SU-DHL-6 (cell line): ENCODE data around the gene IL17RE.

Experiments
- H2AFZ ChIP-seq: fragments of 200-600 bp; sonication (generic); 2 replicates; pipeline ENCODE4 v1.6.1; 2014; ENCODE audit warnings: low read depth, mild to moderate bottlenecking, moderate library complexity, mixed read lengths, antibody characterized with exemption, low read length; ENCODE audit not compliant: severe bottlenecking
- H3F3A ChIP-seq: fragments of 200-600 bp; shearing (Covaris generic); 2 replicates; pipeline ENCODE4 v1.6.0; 2016; ENCODE audit warnings: antibody characterized with exemption, mild to moderate bottlenecking; ENCODE audit not compliant: insufficient read depth
- H3K27ac ChIP-seq: fragments of 200-600 bp; sonication (generic); 2 replicates; pipeline ENCODE4 v1.5.1; 2016; ENCODE audit warnings: low read depth, mild to moderate bottlenecking, low read length, moderate library complexity, mixed read lengths
- H3K27me3 ChIP-seq: fragments of 200-600 bp; sonication (generic), shearing (Covaris generic); 2 replicates; pipeline ENCODE4 v1.6.0; 2014; ENCODE audit warnings: mild to moderate bottlenecking, low read length
- H3K36me3 ChIP-seq: fragments of 200-600 bp; sonication (generic); 2 replicates; pipeline ENCODE4 v1.6.1; 2014; ENCODE audit warnings: mild to moderate bottlenecking, low read length, mixed read lengths
- H3K4me2 ChIP-seq: fragments of 300-600, 200-600 bp; shearing (Covaris generic), sonication (generic); 2 replicates; pipeline ENCODE4 v1.6.0; 2014; ENCODE audit warnings: low read length, low read depth, mild to moderate bottlenecking; ENCODE audit not compliant: poor library complexity, severe bottlenecking
- H3K4me3 ChIP-seq: fragments of 200-600 bp; sonication (generic); 2 replicates; pipeline ENCODE4 v1.5.1; 2014; ENCODE audit warnings: antibody characterized with exemption, low read length, mild to moderate bottlenecking, mixed read lengths; ENCODE audit not compliant: insufficient read depth, poor library complexity, severe bottlenecking
- H3K79me2 ChIP-seq: fragments of 200-600 bp; sonication (generic); 2 replicates; pipeline ENCODE4 v1.6.1; 2014; ENCODE audit warnings: mild to moderate bottlenecking, low read length, moderate library complexity; ENCODE audit not compliant: insufficient read depth
- H3K9ac ChIP-seq: fragments of 200-600 bp; sonication (generic); 2 replicates; pipeline ENCODE4 v1.7.0; 2014; ENCODE audit warnings: mild to moderate bottlenecking, low read length
- H3K9me2 ChIP-seq: fragments of 200-600 bp; sonication (generic); replicated peaks from 2 replicates; pipeline ENCODE4 v1.6.1; 2014; ENCODE audit warnings: low read length; ENCODE audit not compliant: insufficient read depth
- H3K9me3 ChIP-seq: fragments of 200-600 bp; sonication (generic); 2 replicates; pipeline ENCODE4 v1.6.1; 2014; ENCODE audit warnings: low read length, mixed read lengths; ENCODE audit not compliant: insufficient read depth
- H4K20me1 ChIP-seq: fragments of 200-600 bp; sonication (generic); 2 replicates; pipeline ENCODE4 v1.6.1; 2014; ENCODE audit warnings: low read depth, mild to moderate bottlenecking, antibody characterized with exemption, low read length, moderate library complexity, mixed read lengths
- EZH2phosphoT487 ChIP-seq: fragments of 200-600 bp; sonication (generic), shearing (Covaris generic); conservative IDR thresholded peaks from 2 replicates; pipeline ENCODE4 v1.6.1; 2018; ENCODE audit warnings: mild to moderate bottlenecking, antibody characterized with exemption, low read length, moderate library complexity, mixed read lengths
- TF ChIP-seq, protein P1 (sequence below): fragments of 200-600 bp; sonication (generic); IDR thresholded peaks from one replicate; pipeline ENCODE4 v1.5.1; 2017; ENCODE audit warnings: antibody characterized with exemption, mild to moderate bottlenecking, low read length, moderate library complexity; ENCODE audit not compliant: insufficient read depth, poor library complexity, severe bottlenecking

The IL17RE gene

DNA sequence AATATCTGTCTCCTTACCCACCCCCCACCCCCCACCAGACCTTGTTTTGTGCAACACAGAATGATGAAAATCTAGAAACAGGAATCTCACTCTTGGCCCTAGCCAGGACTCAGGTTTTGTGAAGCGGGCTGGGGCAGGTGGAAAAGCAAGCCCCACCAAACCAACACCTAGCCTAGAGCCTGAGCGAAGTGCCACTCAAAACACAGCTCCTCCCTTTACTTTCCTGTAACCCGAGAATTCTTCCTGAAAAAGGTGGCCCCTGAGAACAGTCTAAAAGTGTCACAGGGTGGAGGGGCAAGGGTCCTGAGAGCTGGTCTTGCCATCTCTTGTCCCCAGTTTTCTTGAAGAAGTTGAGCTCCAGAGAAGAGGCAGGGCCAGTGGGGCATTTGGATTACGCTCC, 41.4 kb upstream of the IL17RE start:
- no peaks in the 10 kb centered on the region for H3F3A ChIP-seq
- H3K27ac ChIP-seq, result no peak overlapping the region
- H3K4me2 ChIP-seq, result no peak overlapping the region
- H3K79me2 ChIP-seq, result no peaks in the 10 kb centered on the region
- H3K9me3 ChIP-seq, result no peaks in the 10 kb centered on the region
- H4K20me1 ChIP-seq, result no peaks in the 10 kb centered on the region
- H3K36me3 ChIP-seq, result no peaks in the 10 kb centered on the region
- H3K9me2 ChIP-seq, result no peaks in the 10 kb centered on the region
- no peak overlapping the region for H3K4me3 ChIP-seq
- no peak for TF ChIP-seq EZH2phosphoT487
- TF ChIP-seq, protein P1, sequence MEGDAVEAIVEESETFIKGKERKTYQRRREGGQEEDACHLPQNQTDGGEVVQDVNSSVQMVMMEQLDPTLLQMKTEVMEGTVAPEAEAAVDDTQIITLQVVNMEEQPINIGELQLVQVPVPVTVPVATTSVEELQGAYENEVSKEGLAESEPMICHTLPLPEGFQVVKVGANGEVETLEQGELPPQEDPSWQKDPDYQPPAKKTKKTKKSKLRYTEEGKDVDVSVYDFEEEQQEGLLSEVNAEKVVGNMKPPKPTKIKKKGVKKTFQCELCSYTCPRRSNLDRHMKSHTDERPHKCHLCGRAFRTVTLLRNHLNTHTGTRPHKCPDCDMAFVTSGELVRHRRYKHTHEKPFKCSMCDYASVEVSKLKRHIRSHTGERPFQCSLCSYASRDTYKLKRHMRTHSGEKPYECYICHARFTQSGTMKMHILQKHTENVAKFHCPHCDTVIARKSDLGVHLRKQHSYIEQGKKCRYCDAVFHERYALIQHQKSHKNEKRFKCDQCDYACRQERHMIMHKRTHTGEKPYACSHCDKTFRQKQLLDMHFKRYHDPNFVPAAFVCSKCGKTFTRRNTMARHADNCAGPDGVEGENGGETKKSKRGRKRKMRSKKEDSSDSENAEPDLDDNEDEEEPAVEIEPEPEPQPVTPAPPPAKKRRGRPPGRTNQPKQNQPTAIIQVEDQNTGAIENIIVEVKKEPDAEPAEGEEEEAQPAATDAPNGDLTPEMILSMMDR, result no peak
- no peak overlapping the region for H2AFZ ChIP-seq
- H3K27me3 ChIP-seq, result no peaks in the 10 kb centered on the region
- no peak overlapping the region for H3K9ac ChIP-seq

DNA sequence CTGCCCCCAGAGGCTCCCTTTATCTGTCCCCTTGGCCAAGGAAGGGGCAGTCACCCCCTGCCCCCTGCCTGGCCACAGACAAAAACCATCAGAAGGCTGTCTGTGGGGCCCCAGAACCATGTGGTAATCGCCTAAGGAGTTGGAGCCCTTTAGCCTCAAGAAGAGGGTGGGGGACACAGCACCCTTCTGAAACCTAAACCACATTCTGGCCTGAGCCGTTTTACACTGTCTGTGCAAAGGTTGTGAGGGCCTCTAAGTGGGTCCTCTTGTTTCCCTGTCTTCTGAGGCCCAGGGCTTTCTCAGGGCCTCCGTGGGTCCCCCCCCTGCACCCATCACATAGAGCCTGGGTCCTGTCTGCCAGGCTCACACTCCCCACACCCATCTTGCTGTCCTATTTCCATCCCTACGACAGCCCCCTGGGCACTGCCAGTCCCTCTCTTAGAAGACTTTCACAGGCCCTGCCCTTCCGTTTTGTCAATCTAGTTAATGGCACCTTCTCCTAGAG, 41.0 kb upstream of the IL17RE start:
- no peak overlapping the region for H3K27ac ChIP-seq
- no peak overlapping the region for H3K4me2 ChIP-seq
- no peaks in the 10 kb centered on the region for H3K36me3 ChIP-seq
- no peaks in the 10 kb centered on the region for H3K9me2 ChIP-seq
- no peaks in the 10 kb centered on the region for H4K20me1 ChIP-seq
- no peak overlapping the region for H2AFZ ChIP-seq
- no peak overlapping the region for H3K9ac ChIP-seq
- no peak for TF ChIP-seq EZH2phosphoT487
- TF ChIP-seq, protein P1, result no peak
- H3F3A ChIP-seq, result no peaks in the 10 kb centered on the region
- no peak overlapping the region for H3K4me3 ChIP-seq
- no peaks in the 10 kb centered on the region for H3K9me3 ChIP-seq
- no peaks in the 10 kb centered on the region for H3K27me3 ChIP-seq
- H3K79me2 ChIP-seq, result no peaks in the 10 kb centered on the region

DNA sequence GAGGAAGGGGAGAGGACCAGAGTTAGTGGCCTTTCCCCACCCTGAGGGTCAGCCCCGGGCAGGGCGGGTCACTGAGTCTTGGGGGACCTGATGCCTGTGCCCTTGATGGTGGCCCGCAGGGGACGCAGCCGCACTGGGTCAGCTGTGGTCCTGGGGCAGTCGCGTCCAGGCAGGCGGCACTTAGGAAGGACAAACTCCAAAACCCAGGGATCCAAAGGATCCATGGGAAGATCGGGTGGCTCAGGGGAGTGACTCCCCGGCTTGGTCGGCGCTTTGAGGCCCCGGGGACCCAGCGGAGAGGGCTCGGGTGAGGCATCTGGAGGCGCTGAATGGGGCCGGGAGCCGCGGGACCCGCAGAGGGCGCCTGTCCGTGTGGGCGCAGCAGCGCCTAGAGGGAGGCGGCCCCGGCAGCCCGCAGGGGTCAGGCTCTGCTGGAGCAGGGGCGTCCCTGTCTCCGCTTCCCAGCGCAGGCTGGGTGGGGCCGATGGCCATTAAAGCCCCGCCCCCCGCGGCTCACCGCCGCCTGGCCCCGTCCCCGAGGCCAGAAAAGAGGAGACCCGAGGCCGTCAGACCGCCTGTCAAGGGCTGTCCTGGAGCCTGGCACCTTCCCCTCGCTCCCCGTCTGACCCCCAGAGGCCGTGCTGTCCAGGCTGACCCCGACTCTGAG, 40.1 kb upstream of the IL17RE start:
- Histone ChIP-seq H3K4me3 (no peak overlapping the region), H3K36me3 (no peaks in the 10 kb centered on the region), H3K9ac (no peak overlapping the region), H3K27me3 (no peaks in the 10 kb centered on the region), H3K27ac (no peak overlapping the region), H3F3A (no peaks in the 10 kb centered on the region), H3K9me3 (no peaks in the 10 kb centered on the region), H3K9me2 (no peaks in the 10 kb centered on the region), H4K20me1 (no peaks in the 10 kb centered on the region), H3K79me2 (no peaks in the 10 kb centered on the region), H3K4me2 (no peak overlapping the region), H2AFZ (peak overlapping the region; percentile 41)
- TF ChIP-seq EZH2phosphoT487, result no peak
- TF ChIP-seq, protein P1, result no peak
